ENCODE data around the gene MORN5. TPM values are rescaled to one million over a fixed set of nuclear protein-coding genes. Genes with fewer than 3 reads are reported as not detected.
A peak's percentile ranks its signal among the peaks of the same experiment; 100 is the strongest.

MORN5 gene
- total and polyA plus RNA-seq, 2 donors (not counting 1 experiment from before 2014, with no cell fraction given), result not detected

- no peak for ATAC-seq (ENCODE audit: low read depth)
- WGBS (ENCODE audit: insufficient coverage), result 10% methylated on average over 3 of the region's 6 CpGs
- Histone ChIP-seq H3K4me1 (ENCODE audit: control insufficient read depth in 2 of 2, insufficient read depth in 2 of 2, low read length in 2 of 2) (peaks cover 9% of the 10 kb centered on the region in 2 donors), H3K4me2 (replicated peaks; ENCODE audit: low read depth, low read length, poor library complexity, severe bottlenecking) (peak overlapping the region; percentile 77), H4K20me1 (ENCODE audit: control insufficient read depth, insufficient read depth, low read length, poor library complexity, severe bottlenecking) (no peaks in the 10 kb centered on the region), H3K79me2 (ENCODE audit: control insufficient read depth, insufficient read depth, low read length) (peaks cover 34% of the 10 kb centered on the region), H3K27ac (ENCODE audit: low read length in 2 of 2) (peak overlapping the region; percentile 73 to 83), H3K9me3 (ENCODE audit: control extremely low read depth in 1 of 3, control insufficient read depth in 2 of 3, insufficient read depth in 1 of 3, low read length in 2 of 3) (peaks cover 0 to 2% (median 1%) of the 10 kb centered on the region in 3 donors), H3K36me3 (replicated peaks in 1 of 2; ENCODE audit: control extremely low read depth in 1 of 2, control insufficient read depth in 1 of 2, extremely low read depth in 1 of 2, insufficient read depth in 2 of 2, low read length in 1 of 2) (no peaks in the 10 kb centered on the region), H3K4me3 (ENCODE audit: control extremely low read depth in 1 of 5, extremely low read depth in 1 of 5, insufficient read depth in 1 of 5, low read depth in 2 of 5, low read length in 4 of 5) (peak overlapping the region in 4 of 5 experiments; percentile 69 to 97 (median 93)), H2AFZ (ENCODE audit: insufficient read depth, low read depth, low read length, poor library complexity, severe bottlenecking) (peak overlapping the region; percentile 88), H3K9ac (ENCODE audit: low read length) (peak overlapping the region; percentile 90), H3K27me3 (replicated peaks in 1 of 4; ENCODE audit: control extremely low read depth in 1 of 4, control insufficient read depth in 3 of 4, insufficient read depth in 4 of 4, low read length in 3 of 4) (peaks cover 0 to 21% (median 0%) of the 10 kb centered on the region in 4 experiments)
- intact Hi-C loops (cut with micrococcal nuclease), result loop anchor here (1.0 to 5.0 kb wide), 4 partner anchors 67 to 1583 kb away; partner anchors contain the start of genes MRRF, PDCL, RBM18 and TTLL11
- Mint-ChIP-seq H3K27me3 (peaks cover 29% of the 10 kb centered on the region), H3K4me3 (peak overlapping the region; percentile 96), H3K27ac (peak overlapping the region; percentile 92), H3K9me3 (ENCODE audit: insufficient read depth) (peaks cover 6% of the 10 kb centered on the region), H3K4me1 (peaks cover 32% of the 10 kb centered on the region)
- ChIA-PET CTCF (interaction anchor here (0.8 to 2.1 kb wide), 3 partner anchors 61 to 304 kb away, joined by 3 to 5 read pairs (median 3); no protein-coding TSS in a partner anchor), POLR2A (interaction anchor here (1.3 kb wide), 1 partner anchor 105 kb away, joined by 4 read pairs; the partner anchor contains the start of genes MRRF and RBM18)
- no peak for TF ChIP-seq EZH2 (IDR thresholded peaks at IDR 0.05; ENCODE audit: borderline replicate concordance, insufficient read depth, low read depth, low read length, poor library complexity, severe bottlenecking)
- TF ChIP-seq, protein P1, sequence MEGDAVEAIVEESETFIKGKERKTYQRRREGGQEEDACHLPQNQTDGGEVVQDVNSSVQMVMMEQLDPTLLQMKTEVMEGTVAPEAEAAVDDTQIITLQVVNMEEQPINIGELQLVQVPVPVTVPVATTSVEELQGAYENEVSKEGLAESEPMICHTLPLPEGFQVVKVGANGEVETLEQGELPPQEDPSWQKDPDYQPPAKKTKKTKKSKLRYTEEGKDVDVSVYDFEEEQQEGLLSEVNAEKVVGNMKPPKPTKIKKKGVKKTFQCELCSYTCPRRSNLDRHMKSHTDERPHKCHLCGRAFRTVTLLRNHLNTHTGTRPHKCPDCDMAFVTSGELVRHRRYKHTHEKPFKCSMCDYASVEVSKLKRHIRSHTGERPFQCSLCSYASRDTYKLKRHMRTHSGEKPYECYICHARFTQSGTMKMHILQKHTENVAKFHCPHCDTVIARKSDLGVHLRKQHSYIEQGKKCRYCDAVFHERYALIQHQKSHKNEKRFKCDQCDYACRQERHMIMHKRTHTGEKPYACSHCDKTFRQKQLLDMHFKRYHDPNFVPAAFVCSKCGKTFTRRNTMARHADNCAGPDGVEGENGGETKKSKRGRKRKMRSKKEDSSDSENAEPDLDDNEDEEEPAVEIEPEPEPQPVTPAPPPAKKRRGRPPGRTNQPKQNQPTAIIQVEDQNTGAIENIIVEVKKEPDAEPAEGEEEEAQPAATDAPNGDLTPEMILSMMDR (IDR thresholded peaks at IDR 0.05), result no peak
- no peak for DNase-seq
Measured at GRCh38 chr9:122159925-122160246, 178 bp downstream of the MORN5 start.

GRCh38 chr9:122162415-122162814, 2.7 kb downstream of the MORN5 start:
- ATAC-seq (ENCODE audit: low read depth), result no peak
- no peak for TF ChIP-seq EZH2 (IDR thresholded peaks at IDR 0.05; ENCODE audit: borderline replicate concordance, insufficient read depth, low read depth, low read length, poor library complexity, severe bottlenecking)
- TF ChIP-seq, protein P1 (IDR thresholded peaks at IDR 0.05), result no peak
- Histone ChIP-seq H3K79me2 (ENCODE audit: control insufficient read depth, insufficient read depth, low read length) (peaks cover 20% of the 10 kb centered on the region), H3K9ac (ENCODE audit: low read length) (no peak overlapping the region), H3K27me3 (replicated peaks in 1 of 4; ENCODE audit: control extremely low read depth in 1 of 4, control insufficient read depth in 3 of 4, insufficient read depth in 4 of 4, low read length in 3 of 4) (peaks cover 0 to 24% (median 0%) of the 10 kb centered on the region in 4 experiments), H2AFZ (ENCODE audit: insufficient read depth, low read depth, low read length, poor library complexity, severe bottlenecking) (no peak overlapping the region), H4K20me1 (ENCODE audit: control insufficient read depth, insufficient read depth, low read length, poor library complexity, severe bottlenecking) (no peaks in the 10 kb centered on the region), H3K9me3 (ENCODE audit: control extremely low read depth in 1 of 3, control insufficient read depth in 2 of 3, insufficient read depth in 1 of 3, low read length in 2 of 3) (peaks cover 0 to 2% (median 1%) of the 10 kb centered on the region in 3 donors), H3K27ac (ENCODE audit: low read length in 2 of 2) (no peak overlapping the region), H3K4me1 (ENCODE audit: control insufficient read depth in 2 of 2, insufficient read depth in 2 of 2, low read length in 2 of 2) (peaks cover 9% of the 10 kb centered on the region in 2 donors), H3K36me3 (replicated peaks in 1 of 2; ENCODE audit: control extremely low read depth in 1 of 2, control insufficient read depth in 1 of 2, extremely low read depth in 1 of 2, insufficient read depth in 2 of 2, low read length in 1 of 2) (no peaks in the 10 kb centered on the region), H3K4me3 (ENCODE audit: control extremely low read depth in 1 of 5, extremely low read depth in 1 of 5, insufficient read depth in 1 of 5, low read depth in 2 of 5, low read length in 4 of 5) (no peak overlapping the region), H3K4me2 (replicated peaks; ENCODE audit: low read depth, low read length, poor library complexity, severe bottlenecking) (no peak overlapping the region)
- Mint-ChIP-seq H3K27me3 (peaks cover 37% of the 10 kb centered on the region), H3K4me3 (no peak overlapping the region), H3K9me3 (ENCODE audit: insufficient read depth) (peaks cover 6% of the 10 kb centered on the region), H3K4me1 (peaks cover 19% of the 10 kb centered on the region), H3K27ac (no peak overlapping the region)
- intact Hi-C loops (cut with micrococcal nuclease), result no loop called here
- POLR2A ChIA-PET, result no interaction called here
- CTCF ChIA-PET, result no interaction called here
- no peak for DNase-seq
